Glomerular visceral epithelial cell (primary cell): ENCODE data around the gene NR1I3.

Source experiments
- DNase-seq: peaks from one replicate; pipeline ENCODE4 v3.0.0-alpha.2; 2016; ENCODE audit errors: extremely low spot score

NR1I3 gene

DNA sequence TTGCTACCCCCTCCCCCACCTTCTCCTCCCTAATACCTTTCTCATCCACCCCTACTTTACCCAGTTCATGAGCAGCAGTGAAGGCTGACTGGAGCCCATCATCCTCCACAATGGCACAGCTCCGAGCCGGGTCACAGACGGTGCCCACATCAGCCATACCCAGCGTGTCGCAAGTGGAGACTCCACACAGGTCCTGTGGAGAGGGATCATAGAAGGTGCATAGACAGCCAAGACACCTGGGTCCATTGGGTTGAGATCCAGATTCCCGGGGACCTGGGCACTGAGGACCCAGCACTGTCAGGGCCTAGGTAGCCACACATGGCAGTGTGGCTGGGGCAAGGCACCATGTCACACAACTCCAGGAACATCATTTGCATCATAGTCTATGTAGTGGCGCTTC, 41.9 kb downstream of the NR1I3 start:
- DNase-seq = no peak

DNA sequence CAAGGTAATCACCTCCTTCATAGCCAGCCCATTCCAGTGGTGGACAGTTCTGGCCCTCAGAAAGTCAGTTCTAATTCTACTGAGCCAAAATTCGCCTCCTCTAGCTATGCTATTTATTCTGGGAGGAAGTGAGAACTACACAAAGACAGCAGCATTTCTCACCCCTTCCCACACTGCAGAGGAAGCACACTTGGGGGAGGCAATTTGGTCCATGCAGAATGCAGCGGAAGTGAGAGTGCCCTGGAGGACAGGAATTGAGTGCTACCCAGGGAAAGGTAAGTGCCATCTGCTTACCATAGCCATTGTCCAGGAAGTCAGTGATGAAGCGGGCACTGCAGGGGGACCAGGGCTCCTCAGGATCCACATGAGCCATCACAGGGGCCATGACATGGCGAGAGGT, 42.8 kb downstream of the NR1I3 start:
- DNase-seq = no peak

DNA sequence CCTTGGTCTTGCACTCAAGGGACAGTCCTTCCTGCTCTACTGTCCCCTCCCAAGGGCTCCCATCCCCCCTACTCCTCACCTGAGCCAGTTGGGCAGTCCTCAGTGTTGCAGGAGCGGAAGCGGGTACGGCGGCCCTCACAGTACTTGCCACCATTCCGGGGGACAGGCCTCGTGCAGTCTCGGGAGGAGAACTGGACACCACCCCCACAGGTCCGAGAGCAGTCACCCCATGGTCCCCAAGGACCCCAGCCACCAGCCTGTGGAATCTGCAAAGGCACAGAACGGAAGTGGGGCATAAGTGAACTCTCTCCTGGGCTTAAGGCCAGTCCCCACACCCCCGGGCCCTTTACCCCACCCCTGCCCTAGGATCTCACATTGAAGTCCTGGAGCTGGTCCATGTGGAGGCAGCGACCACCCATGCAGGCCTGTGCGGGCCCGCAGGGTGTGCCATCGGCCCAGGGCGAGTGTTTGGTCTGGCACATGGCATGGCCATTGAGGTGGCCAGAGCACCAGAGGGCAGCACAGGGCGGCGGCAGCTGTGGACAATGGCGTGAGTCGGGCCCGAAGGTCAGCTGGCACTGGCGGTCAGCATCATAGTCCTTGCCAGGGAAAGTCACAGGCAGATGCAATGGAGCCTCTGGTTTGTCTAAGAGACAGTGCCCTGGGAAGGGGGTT, 44.3 kb downstream of the NR1I3 start:
- DNase-seq = no peak

DNA sequence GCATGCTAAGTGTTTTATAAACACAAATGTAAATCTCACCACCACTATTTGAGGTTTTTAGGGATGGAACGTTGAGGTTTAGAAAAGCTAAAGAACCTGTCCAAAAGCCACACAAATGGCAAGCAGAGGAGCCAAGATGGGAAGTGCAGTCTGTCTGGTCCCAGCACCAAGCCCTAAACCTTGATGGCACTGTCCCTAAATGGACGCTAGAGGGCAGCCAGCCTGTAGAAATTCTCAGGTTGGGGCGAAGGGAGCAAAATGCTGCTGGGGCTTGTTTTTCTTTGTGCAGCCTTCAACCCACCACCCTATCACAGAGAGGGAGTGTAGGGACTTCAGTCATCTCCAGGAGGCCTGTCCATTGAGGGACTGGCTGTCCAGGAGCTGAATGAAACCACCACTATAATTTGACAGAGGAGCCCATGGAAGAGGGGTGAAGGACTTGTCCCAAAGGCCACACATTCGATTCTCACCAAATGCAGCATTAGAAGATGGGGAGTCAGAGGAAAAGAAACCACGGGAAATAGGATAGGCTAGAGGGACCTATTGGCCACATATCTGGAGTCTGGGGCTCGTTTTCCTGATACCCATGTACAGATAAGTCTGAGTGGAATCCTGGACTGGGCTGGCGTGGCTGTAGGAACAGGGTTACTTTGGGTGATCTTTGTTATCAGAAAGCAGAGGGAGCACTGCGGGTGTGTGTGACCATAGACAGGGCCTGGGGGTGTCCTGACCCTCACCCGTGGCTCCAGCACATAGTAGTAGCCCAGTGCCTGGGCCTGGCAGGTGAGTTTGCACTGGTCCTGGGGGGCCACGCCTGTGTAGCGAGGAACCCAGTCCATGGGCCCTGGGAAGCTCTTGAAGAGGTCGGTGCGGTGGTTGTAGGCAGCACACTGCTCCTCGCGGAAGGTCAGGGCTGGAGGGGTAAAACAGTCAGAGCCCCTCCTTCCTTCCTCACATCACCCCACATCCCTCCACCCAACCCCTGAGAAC, 45.2 kb downstream of the NR1I3 start:
- peak; percentile 73 for DNase-seq

DNA sequence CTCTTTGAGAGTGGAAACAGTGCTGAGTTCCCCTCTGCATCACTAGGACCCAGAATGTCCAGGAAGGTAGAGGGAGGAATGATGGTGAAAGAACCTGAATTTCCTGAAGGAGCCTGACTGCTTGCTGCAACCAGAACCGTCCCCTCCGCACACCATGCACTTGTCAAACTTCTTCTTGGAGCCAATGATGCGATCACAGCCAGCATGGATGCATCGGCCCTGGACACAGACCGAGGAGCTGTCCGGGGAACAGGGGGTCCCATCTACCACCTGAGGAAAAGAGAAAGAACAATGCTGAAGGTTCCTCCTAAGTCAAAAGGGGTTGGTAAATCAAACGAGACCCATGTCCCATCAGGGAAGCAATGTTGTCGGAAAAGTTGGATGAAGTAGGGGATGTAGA, 46.0 kb downstream of the NR1I3 start:
- DNase-seq = no peak

DNA sequence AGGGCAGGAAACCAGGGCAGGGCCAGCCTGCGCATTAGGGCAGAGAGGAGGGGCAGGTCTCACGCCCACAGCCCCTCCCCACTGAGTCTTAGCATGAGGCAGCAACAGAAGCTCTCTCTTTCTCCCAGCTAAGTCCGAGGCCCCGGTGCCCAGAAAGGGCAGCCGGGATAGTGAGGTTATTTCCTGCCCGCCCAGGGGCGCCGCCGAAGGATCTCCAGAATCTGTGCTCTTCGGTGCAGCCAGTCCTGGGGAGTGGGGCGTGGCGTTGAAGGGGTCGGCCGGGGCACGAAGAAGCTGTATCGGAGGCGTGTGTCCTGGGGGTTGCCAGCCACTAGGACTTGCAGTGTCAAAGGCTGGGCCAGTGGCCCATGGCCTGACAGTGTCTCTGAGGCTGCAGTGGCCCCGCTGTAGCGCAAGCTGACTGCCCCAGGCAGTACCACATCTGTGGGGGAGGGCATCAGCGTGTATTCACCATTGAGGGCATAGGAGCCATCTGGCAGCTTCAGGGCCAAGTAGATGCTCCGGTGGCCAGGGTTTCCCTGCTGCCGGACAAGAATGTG, 47.0 kb downstream of the NR1I3 start:
- DNase-seq = no peak

DNA sequence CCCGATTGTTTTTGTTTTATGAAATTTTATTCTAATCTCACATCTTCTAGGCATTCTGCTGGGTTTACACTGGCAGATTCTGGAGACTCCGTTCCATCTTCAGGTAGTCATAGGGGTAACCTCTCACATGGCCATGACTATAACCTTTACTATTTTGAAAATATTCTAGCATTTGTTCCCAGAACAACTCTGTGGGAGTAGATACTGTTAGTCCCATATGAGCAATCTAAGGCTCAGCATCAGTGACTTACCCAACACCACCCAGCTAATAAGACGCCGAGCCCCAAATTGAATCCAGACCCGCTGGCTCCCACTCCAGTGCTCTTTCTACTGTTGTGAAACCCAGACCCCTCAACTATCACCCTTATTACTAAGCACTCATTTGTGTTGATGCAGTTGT, 49.0 kb downstream of the NR1I3 start:
- DNase-seq = no peak

DNA sequence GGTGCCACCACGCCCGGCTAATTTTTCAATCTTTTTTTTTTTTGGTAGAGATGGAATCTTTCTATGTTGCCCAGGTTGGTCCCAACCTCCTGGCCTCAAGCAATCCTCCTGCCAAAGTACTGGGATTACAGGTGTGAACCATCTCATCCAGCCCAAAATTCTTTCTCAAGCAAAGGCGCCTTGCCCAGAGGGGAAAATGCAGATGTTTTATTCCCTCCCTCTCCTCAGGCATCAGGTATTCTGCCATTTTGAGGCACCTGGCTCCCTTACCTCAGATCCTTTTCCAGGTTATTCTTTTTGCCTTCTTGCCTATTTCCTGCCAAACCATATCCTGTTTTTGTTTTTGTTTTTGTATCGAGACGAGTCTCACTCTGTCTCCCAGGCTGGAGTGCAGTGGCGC, 49.6 kb downstream of the NR1I3 start:
- DNase-seq = no peak

DNA sequence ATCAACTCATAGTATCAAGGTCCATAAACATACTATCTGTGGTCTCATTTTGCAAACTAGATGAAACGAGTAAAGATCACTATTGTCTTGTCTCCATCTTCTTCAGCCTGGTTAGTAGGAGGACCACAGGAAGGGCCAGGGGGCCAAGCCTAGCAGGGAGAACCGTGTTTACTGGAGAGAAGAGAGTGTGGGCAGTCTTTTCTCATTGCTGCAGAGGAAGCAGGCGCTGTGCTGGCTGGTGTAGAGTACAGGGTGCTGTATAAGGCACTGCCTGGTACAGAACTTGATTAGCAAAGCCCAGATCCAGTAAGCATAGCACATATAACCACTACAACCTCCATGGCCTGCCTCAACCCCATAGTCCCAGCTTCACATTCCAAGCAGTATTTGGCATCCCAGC, 50.7 kb downstream of the NR1I3 start:
- no peak for DNase-seq

DNA sequence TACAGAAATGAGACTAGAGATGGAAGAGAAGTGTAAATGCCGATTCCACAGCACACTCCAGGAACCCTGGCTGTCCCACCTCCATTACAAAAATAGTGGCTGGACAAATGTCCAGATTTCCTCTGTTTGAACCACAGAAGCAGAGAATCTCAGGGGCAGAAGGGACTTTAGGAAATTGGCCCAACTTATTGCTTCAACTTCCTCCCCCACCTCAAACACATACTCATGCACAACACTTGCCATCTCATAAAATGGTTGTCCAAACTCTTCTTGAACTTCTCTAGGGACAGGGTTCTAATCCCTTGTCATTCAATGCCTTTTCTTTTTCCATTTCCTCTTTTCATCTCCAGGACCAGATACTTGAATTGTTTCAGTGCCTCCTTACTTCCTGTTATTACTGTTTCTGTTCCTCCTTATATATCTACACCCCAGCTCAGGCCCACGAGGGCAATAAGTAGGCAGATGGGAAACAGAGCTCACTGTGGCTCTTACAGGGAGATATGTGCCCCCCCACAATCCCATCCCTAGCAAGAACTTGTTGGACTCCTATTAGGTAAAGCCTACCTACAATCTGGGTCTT, 52.2 kb downstream of the NR1I3 start:
- no peak for DNase-seq

DNA sequence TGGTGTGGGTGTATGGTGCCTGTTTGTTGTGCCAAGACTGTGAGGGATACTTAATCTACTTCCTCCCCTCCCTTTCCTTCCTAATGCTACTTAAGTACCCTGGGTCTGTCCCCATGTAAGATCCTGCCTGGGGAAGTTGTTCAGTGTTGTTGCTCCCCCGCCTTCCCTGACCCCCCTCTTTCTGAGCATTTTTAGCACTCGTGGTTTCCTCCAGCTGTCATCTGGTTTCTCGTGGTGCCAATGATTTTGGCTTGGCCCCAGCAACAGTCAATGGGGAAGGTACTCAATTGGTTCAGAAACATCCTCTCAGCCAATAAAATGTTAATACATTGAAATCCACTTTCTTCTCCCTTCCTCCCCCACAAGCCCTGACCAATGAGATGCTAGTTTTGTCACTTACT, 52.7 kb downstream of the NR1I3 start:
- peak; percentile 43 for DNase-seq

DNA sequence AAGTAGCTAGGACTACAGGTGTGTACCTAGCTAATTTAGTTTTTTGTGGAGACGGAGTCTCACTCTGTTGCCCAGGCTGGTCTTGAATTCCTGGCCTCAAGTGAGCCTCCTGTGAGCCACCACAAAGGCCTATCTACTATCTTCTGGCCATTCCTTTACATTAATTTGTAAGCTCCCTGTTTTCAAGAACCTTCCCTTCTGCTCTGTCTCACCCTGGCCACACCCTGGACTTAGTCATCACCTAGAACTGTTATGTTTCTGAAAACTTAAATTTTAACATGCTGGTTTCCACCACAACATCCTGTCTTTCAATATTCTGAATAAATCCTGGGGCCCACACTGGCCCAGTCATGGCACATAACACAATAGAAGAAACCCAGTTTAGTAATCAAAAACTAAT, 55.8 kb downstream of the NR1I3 start:
- peak; percentile 60 for DNase-seq

DNA sequence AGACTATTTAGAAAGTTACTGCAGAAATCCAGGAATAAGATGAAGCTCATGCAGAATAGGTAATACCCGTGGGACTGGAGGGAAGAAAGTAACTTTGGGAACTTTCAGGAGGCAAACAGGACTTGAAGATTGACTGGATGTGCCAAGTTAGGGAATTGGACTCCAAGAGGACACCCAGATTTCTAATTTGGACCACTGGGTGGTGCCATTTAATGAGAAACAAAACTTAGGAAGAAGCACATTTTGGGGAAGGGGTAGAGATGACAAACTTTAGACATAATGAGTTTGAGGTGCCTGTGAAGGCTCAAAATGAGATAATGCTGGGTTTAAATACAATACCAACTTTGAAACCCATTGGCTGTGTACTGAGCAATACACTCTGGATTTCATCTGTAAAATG, 57.4 kb downstream of the NR1I3 start:
- DNase-seq = no peak

DNA sequence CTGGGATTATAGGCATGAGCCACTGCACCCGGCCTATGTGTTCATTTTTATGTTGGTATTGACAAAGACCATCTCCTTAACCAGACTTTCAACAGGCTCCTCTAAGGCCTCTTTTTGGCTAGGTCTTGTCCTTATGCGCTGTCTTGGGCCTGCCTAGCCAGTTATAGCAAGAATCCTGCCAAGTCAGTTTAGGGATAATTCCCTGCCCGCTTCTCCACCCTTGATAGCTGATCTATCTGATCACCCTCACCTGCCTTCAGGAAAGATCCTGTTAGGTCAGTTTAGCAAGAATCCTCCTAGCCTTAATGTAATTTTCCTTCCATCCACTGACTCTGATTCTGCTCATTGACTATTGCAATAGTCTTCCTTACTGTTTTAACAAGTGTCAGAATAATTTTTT, 58.3 kb downstream of the NR1I3 start:
- DNase-seq = no peak
